Liver (tissue), 9 donors: Measurements from ENCODE around the gene DNAI2. TPM values are rescaled to one million over a fixed set of nuclear protein-coding genes. Genes with fewer than 3 reads are reported as not detected.

Source experiments
- DNase-seq: peaks from one replicate; pipeline ENCODE4 v3.0.0-alpha.2; 2017; ENCODE audit warnings: low spot score
- H3K27ac ChIP-seq, 2 donors: one replicate each; pipeline ENCODE4 v1.7.0; 2013; ENCODE audit warnings: inconsistent platforms in 2 of 2, low read length in 2 of 2, control low read depth in 1 of 2, low read depth in 1 of 2, mild to moderate bottlenecking in 1 of 2
- H3K27me3 ChIP-seq, 4 donors: one replicate each; pipeline versions ENCODE4 v1.6.1 to v1.7.0; 2013; ENCODE audit warnings: low read length in 3 of 4, inconsistent platforms in 1 of 4, mild to moderate bottlenecking in 1 of 4, moderate library complexity in 1 of 4; ENCODE audit not compliant: control insufficient read depth in 4 of 4, insufficient read depth in 4 of 4
- H3K36me3 ChIP-seq, 4 donors: one replicate each; pipeline versions ENCODE4 v1.6.1 to v1.7.0; 2013; ENCODE audit warnings: low read length in 3 of 4, mild to moderate bottlenecking in 3 of 4, low read depth in 1 of 4, moderate library complexity in 1 of 4; ENCODE audit not compliant: control insufficient read depth in 4 of 4, insufficient read depth in 3 of 4
- H3K4me1 ChIP-seq, 4 donors: one replicate each; pipeline versions ENCODE4 v1.6.1 to v1.7.0; 2013; ENCODE audit warnings: low read length in 3 of 4, mild to moderate bottlenecking in 3 of 4, moderate library complexity in 1 of 4; ENCODE audit not compliant: control insufficient read depth in 4 of 4, insufficient read depth in 4 of 4
- H3K4me3 ChIP-seq, 3 donors: one replicate each; pipeline versions ENCODE4 v1.6.1 to v1.7.0; 2013; ENCODE audit warnings: low read length in 3 of 3, control low read depth in 1 of 3, low read depth in 1 of 3, mild to moderate bottlenecking in 1 of 3
- H3K9ac ChIP-seq, 2 donors: one replicate each; pipeline ENCODE4 v1.7.0; 2013; ENCODE audit warnings: low read length in 2 of 2, mild to moderate bottlenecking in 2 of 2, moderate library complexity in 2 of 2, control low read depth in 1 of 2, low read depth in 1 of 2
- H3K9me3 ChIP-seq, 4 donors: one replicate each; pipeline versions ENCODE4 v1.6.1 to v1.7.0; 2013; ENCODE audit warnings: low read length in 3 of 4; ENCODE audit not compliant: control insufficient read depth in 4 of 4
- EGR1 ChIP-seq, 2 donors: IDR thresholded peaks; 2 replicates each; pipeline ENCODE4 v1.6.1; 2016 to 2018; ENCODE audit warnings: antibody characterized with exemption in 2 of 2, low read depth in 2 of 2
- FOXA1 ChIP-seq: IDR thresholded peaks from 2 replicates; pipeline ENCODE4 v1.6.1; 2016; ENCODE audit warnings: antibody characterized with exemption
- FOXA2 ChIP-seq: IDR thresholded peaks from 2 replicates; pipeline ENCODE4 v1.6.1; 2016; ENCODE audit warnings: antibody characterized with exemption
- GABPA ChIP-seq, 2 donors: IDR thresholded peaks in 1 of 2; conservative IDR thresholded peaks in 1 of 2; 2 replicates each; pipeline ENCODE4 v1.6.1; 2016; ENCODE audit warnings: antibody characterized with exemption in 2 of 2, mild to moderate bottlenecking in 1 of 2, moderate library complexity in 1 of 2
- HNF4A ChIP-seq, 2 donors: conservative IDR thresholded peaks; 2 replicates each; pipeline ENCODE4 v1.6.1; 2016; ENCODE audit warnings: antibody characterized with exemption in 2 of 2, mild to moderate bottlenecking in 2 of 2
- HNF4G ChIP-seq: IDR thresholded peaks from 2 replicates; pipeline ENCODE4 v1.6.1; 2016; ENCODE audit warnings: antibody characterized with exemption
- JUND ChIP-seq, 2 donors: IDR thresholded peaks; 2 replicates each; pipeline ENCODE4 v1.6.1; 2016; ENCODE audit warnings: antibody characterized with exemption in 2 of 2
- NR2F2 ChIP-seq: IDR thresholded peaks from 2 replicates; pipeline ENCODE4 v1.6.1; 2016; ENCODE audit warnings: antibody characterized with exemption
- RAD21 ChIP-seq, 2 donors: IDR thresholded peaks; 2 replicates each; pipeline ENCODE4 v1.6.1; 2016; ENCODE audit warnings: antibody characterized with exemption in 2 of 2, mild to moderate bottlenecking in 2 of 2
- RXRA ChIP-seq, 2 donors: IDR thresholded peaks; 2 replicates each; pipeline ENCODE4 v1.6.1; 2017 to 2018; ENCODE audit warnings: antibody characterized with exemption in 2 of 2, mild to moderate bottlenecking in 1 of 2
- SP1 ChIP-seq: IDR thresholded peaks from 2 replicates; pipeline ENCODE4 v1.6.1; 2018; ENCODE audit warnings: antibody characterized with exemption, mild to moderate bottlenecking
- TAF1 ChIP-seq: conservative IDR thresholded peaks from 2 replicates; pipeline ENCODE4 v1.6.1; 2016; ENCODE audit warnings: antibody characterized with exemption, mild to moderate bottlenecking
- YY1 ChIP-seq: IDR thresholded peaks from 2 replicates; pipeline ENCODE4 v1.6.1; 2016; ENCODE audit warnings: antibody characterized with exemption, mild to moderate bottlenecking
- WGBS: extraction: QIAGEN DNeasy Blood & Tissue Kit; methylation state at CpG from one replicate; pipeline ENCODE4 v1.1.7; 2013; 5-methylcytosine and 5-hydroxymethylcytosine counted together
- polyA plus RNA-seq, 2 donors: library from polyadenylated mRNA; stranded (reverse) in 1 of 2; unstranded in 1 of 2; fragments of 200-250 nt in 1 of 2; fragments of >200 nt in 1 of 2; fragmentation: Nextera tagmentation in 1 of 2; extraction: Ambion mirVana in 1 of 2; gene quantifications; one replicate each; pipeline versions ENCODE4 v1.2.1 to v1.2.3, GENCODE V29; 2013 to 2015
- total RNA-seq, 2 donors: library from RNA; depleted of rRNA; stranded (reverse); fragments of >200 nt; gene quantifications; one replicate each; pipeline ENCODE4 v1.2.3, GENCODE V29; 2014
- TF ChIP-seq, protein P1 (sequence below): IDR thresholded peaks from 2 replicates; pipeline ENCODE4 v1.6.1; 2016; ENCODE audit warnings: antibody characterized with exemption
- TF ChIP-seq, protein P2 (sequence below): IDR thresholded peaks from 2 replicates; pipeline ENCODE4 v1.6.1; 2016; ENCODE audit warnings: antibody characterized with exemption, mild to moderate bottlenecking
- TF ChIP-seq, protein P3 (sequence below): fragments of 150-350 bp; IDR thresholded peaks from 2 replicates; pipeline ENCODE4 v1.5.1; 2017; ENCODE audit warnings: improper control_type of control experiment, low read depth, low read length; ENCODE audit not compliant: missing input control
- TF ChIP-seq, protein P4 (sequence below): IDR thresholded peaks from 2 replicates; pipeline ENCODE4 v1.6.1; 2016; ENCODE audit warnings: antibody characterized with exemption
- TF ChIP-seq, protein P5 (sequence below): IDR thresholded peaks from 2 replicates; pipeline ENCODE4 v1.6.1; 2016; ENCODE audit warnings: antibody characterized with exemption
- donor health status: healthy.
- donor health status: healthy.
- donor health status: healthy.
- donor health status: healthy.
- donor health status: healthy.

Gene DNAI2
- total and polyA plus RNA-seq, 4 donors, result not detected

DNA sequence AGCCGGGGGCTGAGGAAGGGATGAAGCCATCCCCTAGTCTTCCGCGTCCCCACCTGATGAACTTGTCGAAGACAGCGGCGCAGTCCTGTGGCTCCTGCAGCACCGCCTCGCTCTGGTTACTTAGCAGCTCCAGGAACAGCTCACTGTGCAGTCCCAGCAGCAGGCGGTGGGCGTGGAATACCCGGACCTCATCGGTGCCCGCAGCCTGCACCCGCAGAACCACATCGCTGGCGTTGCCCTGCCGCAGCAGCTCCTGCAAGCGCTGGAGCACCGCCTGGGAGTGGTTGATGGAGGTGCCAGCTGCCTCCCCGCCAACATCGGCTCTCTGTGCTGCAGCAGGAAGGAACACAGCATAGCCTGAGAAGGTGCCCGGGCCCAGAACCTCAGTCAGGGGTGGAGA lies 85.9 kb downstream of the DNAI2 start:
- H3K9me3 ChIP-seq, result no peaks in the 10 kb centered on the region
- whole genome bisulfite sequencing, result 89% methylated on average over 22 of the region's 22 CpGs
- H3K4me1 ChIP-seq, result peaks cover 2 to 11% (median 6%) of the 10 kb centered on the region in 4 donors
- peaks cover 0 to 8% (median 2%) of the 10 kb centered on the region in 4 donors for H3K27me3 ChIP-seq
- no peak overlapping the region for H3K27ac ChIP-seq
- DNase-seq, result no peak
- no peak overlapping the region for H3K4me3 ChIP-seq
- no peaks in the 10 kb centered on the region for H3K36me3 ChIP-seq
- no peak overlapping the region for H3K9ac ChIP-seq
- TF ChIP-seq GABPA (IDR thresholded peaks at IDR 0.05 in 1 of 2, conservative IDR thresholded peaks at IDR 0.05 in 1 of 2) (no peak), RAD21 (IDR thresholded peaks at IDR 0.05) (no peak), YY1 (no peak), JUND (IDR thresholded peaks at IDR 0.05) (no peak), HNF4G (no peak), TAF1 (no peak), FOXA2 (no peak), EGR1 (IDR thresholded peaks at IDR 0.05; ENCODE audit: low read depth in 2 of 2) (no peak), SP1 (no peak), HNF4A (conservative IDR thresholded peaks at IDR 0.05) (no peak), RXRA (IDR thresholded peaks at IDR 0.05) (no peak), NR2F2 (no peak)
- TF ChIP-seq, protein P1, sequence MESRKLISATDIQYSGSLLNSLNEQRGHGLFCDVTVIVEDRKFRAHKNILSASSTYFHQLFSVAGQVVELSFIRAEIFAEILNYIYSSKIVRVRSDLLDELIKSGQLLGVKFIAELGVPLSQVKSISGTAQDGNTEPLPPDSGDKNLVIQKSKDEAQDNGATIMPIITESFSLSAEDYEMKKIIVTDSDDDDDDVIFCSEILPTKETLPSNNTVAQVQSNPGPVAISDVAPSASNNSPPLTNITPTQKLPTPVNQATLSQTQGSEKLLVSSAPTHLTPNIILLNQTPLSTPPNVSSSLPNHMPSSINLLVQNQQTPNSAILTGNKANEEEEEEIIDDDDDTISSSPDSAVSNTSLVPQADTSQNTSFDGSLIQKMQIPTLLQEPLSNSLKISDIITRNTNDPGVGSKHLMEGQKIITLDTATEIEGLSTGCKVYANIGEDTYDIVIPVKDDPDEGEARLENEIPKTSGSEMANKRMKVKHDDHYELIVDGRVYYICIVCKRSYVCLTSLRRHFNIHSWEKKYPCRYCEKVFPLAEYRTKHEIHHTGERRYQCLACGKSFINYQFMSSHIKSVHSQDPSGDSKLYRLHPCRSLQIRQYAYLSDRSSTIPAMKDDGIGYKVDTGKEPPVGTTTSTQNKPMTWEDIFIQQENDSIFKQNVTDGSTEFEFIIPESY, result no peak
- TF ChIP-seq, protein P2, sequence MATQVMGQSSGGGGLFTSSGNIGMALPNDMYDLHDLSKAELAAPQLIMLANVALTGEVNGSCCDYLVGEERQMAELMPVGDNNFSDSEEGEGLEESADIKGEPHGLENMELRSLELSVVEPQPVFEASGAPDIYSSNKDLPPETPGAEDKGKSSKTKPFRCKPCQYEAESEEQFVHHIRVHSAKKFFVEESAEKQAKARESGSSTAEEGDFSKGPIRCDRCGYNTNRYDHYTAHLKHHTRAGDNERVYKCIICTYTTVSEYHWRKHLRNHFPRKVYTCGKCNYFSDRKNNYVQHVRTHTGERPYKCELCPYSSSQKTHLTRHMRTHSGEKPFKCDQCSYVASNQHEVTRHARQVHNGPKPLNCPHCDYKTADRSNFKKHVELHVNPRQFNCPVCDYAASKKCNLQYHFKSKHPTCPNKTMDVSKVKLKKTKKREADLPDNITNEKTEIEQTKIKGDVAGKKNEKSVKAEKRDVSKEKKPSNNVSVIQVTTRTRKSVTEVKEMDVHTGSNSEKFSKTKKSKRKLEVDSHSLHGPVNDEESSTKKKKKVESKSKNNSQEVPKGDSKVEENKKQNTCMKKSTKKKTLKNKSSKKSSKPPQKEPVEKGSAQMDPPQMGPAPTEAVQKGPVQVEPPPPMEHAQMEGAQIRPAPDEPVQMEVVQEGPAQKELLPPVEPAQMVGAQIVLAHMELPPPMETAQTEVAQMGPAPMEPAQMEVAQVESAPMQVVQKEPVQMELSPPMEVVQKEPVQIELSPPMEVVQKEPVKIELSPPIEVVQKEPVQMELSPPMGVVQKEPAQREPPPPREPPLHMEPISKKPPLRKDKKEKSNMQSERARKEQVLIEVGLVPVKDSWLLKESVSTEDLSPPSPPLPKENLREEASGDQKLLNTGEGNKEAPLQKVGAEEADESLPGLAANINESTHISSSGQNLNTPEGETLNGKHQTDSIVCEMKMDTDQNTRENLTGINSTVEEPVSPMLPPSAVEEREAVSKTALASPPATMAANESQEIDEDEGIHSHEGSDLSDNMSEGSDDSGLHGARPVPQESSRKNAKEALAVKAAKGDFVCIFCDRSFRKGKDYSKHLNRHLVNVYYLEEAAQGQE, result no peak
- TF ChIP-seq, protein P3, sequence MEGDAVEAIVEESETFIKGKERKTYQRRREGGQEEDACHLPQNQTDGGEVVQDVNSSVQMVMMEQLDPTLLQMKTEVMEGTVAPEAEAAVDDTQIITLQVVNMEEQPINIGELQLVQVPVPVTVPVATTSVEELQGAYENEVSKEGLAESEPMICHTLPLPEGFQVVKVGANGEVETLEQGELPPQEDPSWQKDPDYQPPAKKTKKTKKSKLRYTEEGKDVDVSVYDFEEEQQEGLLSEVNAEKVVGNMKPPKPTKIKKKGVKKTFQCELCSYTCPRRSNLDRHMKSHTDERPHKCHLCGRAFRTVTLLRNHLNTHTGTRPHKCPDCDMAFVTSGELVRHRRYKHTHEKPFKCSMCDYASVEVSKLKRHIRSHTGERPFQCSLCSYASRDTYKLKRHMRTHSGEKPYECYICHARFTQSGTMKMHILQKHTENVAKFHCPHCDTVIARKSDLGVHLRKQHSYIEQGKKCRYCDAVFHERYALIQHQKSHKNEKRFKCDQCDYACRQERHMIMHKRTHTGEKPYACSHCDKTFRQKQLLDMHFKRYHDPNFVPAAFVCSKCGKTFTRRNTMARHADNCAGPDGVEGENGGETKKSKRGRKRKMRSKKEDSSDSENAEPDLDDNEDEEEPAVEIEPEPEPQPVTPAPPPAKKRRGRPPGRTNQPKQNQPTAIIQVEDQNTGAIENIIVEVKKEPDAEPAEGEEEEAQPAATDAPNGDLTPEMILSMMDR, result no peak
- TF ChIP-seq, protein P4, sequence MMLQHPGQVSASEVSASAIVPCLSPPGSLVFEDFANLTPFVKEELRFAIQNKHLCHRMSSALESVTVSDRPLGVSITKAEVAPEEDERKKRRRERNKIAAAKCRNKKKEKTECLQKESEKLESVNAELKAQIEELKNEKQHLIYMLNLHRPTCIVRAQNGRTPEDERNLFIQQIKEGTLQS, result no peak
- TF ChIP-seq, protein P5, sequence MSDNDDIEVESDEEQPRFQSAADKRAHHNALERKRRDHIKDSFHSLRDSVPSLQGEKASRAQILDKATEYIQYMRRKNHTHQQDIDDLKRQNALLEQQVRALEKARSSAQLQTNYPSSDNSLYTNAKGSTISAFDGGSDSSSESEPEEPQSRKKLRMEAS, result no peak

DNA sequence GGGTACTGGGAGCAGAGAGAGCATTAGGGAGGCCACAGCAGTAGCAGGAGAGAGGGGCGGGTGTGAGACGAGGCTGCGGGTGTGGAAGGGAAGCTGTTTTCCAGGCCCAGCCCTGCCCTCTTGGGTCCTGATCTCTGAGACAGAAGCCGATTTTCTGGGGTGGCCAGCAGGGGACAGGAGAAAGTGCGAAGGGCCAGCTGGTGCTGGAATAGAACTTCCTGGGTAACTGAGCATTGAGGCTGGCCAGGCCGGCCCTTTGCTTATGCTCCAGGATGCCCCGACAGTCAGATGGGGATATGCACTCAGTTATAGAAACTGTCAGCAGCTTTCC lies 86.8 kb downstream of the DNAI2 start:
- no peaks in the 10 kb centered on the region for H3K36me3 ChIP-seq
- H3K4me1 ChIP-seq, result peaks cover 2 to 11% (median 6%) of the 10 kb centered on the region in 4 donors
- DNase-seq, result no peak
- WGBS, result 59% methylated on average over 7 of the region's 7 CpGs
- H3K27ac ChIP-seq, result no peak overlapping the region
- no peak overlapping the region for H3K9ac ChIP-seq
- peaks cover 0 to 4% (median 2%) of the 10 kb centered on the region in 4 donors for H3K27me3 ChIP-seq
- H3K4me3 ChIP-seq, result no peak overlapping the region
- no peaks in the 10 kb centered on the region for H3K9me3 ChIP-seq
- TF ChIP-seq HNF4A (conservative IDR thresholded peaks at IDR 0.05) (no peak), SP1 (no peak), GABPA (IDR thresholded peaks at IDR 0.05 in 1 of 2, conservative IDR thresholded peaks at IDR 0.05 in 1 of 2) (no peak), FOXA2 (no peak), FOXA1 (no peak), HNF4G (no peak), TAF1 (no peak), RXRA (IDR thresholded peaks at IDR 0.05) (no peak), JUND (IDR thresholded peaks at IDR 0.05) (no peak)
- TF ChIP-seq, protein P4, result no peak
- TF ChIP-seq, protein P2, result no peak
- TF ChIP-seq, protein P1, result no peak
